A673 (cell line): ENCODE results near the gene PAPSS1.

Experiments
- CTCF ChIP-seq: fragments of 300-800, 200-600 bp; sonication (generic); conservative IDR thresholded peaks from 2 replicates; pipeline ENCODE4 v1.5.1; 2017; ENCODE audit warnings: low read depth, mild to moderate bottlenecking, antibody characterized with exemption, low read length, moderate library complexity, mixed read lengths
- EZH2 ChIP-seq: fragments of 200-600 bp; sonication (generic); IDR thresholded peaks from 2 replicates; pipeline ENCODE4 v1.6.1; 2017; ENCODE audit warnings: borderline replicate concordance, low read depth, mild to moderate bottlenecking, mixed read lengths, antibody characterized with exemption, low read length; ENCODE audit not compliant: poor library complexity, severe bottlenecking

DNA sequence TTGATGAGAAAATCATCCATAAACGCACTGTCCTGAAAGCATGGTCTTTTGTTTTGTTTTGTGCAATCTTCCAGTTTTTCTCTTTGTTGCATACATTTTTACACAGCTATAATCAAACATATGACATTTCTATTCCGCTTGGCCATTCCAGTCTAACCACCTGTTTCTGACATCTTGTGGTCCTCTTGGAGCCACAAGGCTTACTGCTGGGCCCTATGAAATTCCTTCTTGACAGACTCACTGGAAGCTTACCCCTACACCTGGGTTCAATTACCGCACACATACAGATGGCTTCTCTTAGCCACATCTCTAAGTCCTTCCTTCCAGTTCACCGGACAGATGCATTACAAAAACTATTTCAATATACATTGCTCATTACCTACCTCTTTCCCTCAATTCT is 72.4 kb downstream of the PAPSS1 start:
- TF ChIP-seq CTCF (no peak), EZH2 (no peak)
